ENCODE results near the gene TM2D1.

TM2D1 gene

DNA sequence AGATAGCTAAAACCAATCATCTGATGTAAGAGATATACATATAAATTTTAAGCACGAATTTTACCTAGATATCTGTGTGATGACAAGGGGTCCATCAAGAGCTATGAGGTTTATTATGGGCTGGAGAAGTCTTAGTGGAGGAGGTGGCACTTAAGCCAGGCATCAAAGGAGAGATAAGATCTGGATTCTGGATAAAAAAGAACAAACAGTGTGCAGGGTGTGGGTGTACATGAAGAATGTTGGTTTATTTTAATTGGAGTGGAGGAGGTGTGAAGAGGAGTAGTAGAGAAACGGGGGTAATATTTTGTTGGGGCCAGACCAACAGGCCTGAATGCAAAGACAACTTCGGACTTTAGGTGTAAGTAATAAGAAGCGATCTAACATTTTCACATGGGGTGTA lies 80.6 kb downstream of the TM2D1 start:
- DNase-seq (ENCODE audit: low read depth, low spot score) = no peak

DNA sequence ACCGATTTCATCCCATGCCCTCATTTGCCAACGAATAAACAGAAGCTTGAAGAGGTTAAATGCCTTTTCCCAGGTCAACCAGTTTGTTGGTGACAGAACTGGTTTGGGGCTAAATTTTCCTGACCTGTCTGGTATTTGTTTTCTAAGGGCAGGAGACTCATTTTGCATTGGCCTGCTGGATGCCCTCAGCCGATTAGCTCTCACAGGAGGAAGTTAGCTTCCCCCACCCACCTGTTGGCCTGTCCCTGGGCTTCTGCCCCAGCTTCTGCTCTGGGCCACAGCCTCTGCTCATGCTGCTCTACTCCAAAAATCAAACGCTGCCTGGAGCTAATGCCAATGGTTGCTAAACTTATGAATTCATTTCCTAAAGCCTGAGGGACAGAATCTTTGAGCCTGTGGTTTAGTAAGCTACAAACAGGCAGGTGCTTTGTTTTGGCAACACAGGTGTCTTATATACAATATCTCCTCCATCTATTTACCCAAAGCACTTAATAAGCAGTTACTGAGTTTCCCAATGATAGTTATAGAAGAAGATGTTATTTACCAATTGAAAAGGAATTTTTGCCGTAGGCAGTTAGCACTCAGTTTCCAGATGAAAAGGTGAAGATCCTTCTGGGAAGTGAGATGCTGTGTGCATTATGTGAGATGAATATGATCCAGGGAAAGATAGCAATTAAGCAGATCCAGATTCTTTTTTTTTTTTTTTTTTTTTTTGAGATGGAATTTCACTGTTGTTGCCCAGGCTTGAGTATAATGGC lies 82.3 kb downstream of the TM2D1 start:
- no peak for DNase-seq (ENCODE audit: low read depth, low spot score)

DNA sequence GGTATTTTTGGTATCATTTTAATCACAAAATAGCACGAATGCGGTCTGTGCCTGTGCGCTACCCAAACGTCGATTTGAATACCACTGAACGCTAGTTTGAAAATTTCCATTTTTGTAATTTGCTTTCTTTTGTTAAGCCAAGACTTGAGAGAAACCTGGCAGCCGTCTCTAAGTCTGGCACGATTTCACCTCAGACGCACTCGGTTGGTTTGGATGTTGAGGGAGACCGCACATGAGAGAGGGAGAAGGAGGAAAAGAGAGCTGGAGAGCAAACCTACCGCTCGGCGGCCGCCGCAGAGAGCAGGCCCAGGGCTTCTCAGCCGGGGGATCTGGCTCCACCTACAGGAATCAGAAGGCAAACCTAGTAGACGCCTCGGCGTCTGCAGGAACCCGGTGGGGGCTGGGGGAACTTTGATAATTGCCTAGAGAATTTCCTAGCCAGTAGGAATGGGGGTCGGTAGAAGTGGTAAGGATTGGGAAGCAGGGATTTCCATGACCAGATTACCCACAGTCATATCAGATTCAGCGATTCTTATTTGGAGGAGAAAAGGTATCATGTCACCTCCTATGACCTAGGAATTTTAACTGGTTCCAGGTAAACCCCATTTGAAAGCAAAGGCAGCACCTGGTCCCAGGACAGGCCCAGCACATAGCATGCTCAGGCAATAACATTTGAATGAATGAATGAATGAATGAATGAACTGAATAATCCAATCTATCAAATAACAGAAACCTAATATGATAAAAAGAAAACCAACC lies 83.2 kb downstream of the TM2D1 start:
- DNase-seq (ENCODE audit: low read depth, low spot score) = peak; percentile 73

DNA sequence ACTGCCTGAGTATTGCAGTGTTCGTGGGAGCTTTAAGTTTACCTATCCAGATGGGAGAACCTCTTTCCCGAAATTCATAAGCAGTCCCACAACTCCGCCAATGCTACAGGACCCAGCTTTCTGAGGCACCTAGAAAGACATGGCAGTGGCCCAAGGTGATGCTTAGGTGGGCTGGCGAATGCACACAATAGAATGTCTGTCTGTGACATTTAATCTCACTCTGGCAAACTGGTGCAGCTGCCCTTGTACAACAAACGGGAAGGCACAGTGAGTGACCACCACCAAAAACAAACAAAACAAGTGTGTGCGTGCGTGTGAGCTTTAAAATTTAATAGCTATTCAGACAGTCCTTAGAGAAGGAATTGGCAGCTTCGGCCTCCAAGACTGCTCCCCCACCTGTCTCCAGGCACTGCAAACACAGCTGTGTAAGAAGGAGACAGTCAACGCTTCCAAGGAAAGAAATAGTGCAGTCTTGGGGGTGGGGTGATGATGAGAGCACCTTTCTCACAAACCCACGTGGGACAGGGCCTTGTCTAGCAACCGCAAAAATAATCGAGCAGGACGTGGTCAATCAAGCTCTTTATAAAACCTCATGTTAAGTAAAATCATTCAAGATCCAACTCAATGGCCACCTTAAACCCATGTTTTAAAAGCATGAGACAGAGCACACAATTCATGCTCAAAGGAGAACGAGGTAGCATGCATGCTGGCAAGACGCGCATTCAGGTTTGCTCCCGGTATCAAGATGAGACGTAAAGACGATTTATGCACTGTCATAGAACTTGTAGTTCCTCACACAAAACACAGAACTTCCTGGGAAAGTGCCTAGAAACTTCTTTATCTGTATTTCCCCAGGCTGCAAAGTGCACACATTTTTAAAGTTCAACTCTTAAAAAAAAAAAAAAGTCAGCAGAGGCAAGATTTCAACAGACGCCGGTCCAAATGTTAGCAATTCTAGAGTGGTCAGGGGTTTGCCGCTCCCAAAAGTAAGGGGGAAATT lies 84.1 kb downstream of the TM2D1 start:
- no peak for DNase-seq (ENCODE audit: low read depth, low spot score)

DNA sequence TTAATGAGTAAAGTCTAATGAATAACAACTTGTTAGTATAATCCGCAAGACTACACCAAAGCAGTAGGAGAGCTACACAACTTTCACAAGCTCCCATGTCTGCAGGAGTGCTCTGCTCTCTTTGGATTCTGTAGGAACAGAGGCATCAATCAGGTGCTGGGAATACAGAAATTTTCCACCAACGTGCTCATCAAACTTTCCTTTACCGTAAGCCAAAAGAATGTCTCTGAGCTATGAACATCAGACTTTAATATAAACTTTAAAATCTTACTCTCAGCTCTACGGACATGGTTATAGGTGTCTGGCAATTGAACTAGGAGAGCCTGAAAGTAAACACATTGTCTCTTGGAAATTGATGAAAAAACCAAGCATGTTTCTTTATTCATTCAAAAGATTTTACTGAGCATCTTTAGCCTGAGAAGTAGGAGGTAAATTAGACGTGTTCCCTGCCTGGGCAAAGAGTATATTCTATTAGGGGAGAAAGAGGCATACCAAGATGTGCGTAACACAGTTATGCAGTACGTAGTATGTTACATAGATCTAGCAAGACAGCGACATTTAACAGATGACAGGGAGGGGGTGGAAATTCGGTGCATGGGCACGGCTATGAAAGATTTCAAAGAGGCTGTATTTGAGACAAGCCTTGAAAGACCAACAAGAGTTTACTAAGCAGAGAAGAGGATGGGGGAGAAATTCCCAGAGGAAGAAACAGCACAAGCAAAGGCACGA lies 85.2 kb downstream of the TM2D1 start:
- DNase-seq (ENCODE audit: low read depth, low spot score) = no peak

DNA sequence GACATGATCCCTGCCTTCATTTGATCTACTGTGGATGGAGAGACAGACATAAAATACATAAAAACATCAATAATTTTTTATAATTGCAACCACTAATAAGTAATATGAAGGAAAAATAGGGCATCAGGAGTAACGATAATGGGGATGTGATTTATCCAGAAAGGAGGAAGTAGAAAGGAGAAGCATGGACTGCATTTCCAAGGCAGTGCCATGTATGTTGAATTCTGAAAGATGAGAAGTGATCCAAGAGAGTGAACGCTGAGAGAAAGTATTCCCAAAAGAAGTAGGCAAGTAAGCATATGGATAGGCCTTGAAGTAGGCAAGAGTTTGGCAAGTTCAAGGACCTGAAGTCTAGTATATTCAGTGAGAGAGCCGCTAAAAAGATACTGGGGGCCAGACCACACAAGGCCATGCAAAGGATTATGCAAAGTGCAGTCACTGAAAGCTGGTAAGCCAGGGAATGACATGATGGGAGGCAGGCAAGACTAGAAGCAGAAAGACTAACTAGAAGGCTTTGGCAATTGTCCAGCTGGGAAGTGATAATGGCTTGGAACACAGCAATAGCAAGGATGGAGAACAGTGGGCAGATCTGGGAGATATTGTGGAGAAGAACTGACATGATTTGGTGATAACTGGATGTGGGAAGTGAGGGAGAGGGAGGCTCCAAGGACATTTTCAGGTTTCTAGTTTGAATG lies 85.9 kb downstream of the TM2D1 start:
- no peak for DNase-seq (ENCODE audit: low read depth, low spot score)

DNA sequence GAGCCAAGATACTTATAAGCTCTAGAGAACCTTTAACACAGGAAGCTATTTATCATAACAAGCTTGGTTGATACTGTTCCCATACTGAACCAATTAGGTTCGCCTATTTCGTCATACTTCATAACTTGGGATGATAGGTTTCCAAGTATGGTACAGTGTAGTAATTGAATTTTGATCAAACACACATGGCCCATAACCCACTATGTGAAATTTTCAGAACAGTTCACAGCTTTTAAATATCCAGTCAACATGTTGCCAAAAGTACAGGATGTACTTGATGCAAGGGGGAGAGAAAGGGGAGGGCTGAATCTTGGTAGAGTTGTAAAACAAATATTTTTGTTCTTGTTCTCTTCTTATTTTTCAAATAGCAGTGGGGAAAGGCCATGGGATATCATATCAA lies 86.6 kb downstream of the TM2D1 start:
- no peak for DNase-seq (ENCODE audit: low read depth, low spot score)

DNA sequence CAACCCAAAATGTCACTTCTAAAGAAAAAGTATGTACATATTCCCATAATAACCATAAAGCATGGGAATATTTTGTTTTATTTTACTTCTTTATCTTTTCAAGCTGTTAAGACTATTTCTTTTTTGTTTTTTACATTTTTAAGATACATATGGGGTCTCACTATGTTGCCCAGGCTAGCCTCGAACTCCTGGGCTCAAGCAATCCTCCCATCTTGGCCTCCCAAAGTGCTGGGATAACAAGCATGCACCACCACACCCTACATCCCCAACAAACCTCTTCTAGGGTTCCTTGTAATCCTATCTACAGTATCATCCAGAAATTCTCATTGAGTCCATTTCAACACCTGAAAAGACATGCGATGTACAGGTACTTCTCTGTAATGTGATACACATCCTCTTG lies 87.5 kb downstream of the TM2D1 start:
- DNase-seq (ENCODE audit: low read depth, low spot score) = no peak

DNA sequence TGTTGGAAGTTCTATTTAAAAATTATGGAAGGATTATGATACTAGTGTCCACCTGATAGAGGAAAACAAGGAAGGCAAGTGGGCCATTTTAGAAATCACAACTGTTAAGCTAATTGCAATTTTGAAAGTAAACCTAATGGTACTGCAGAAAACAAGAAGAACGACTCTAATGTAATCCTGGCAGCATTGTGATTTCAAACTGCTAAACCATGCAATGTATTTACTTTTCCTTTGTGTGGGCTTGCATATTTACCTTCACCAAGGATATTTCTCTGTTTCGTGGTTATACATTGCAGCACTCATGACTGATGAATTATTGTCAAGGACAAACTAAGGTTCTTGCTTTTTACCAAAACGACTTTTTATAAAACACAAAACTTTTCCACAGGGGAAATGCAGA lies 88.1 kb downstream of the TM2D1 start:
- peak; percentile 26 for DNase-seq (ENCODE audit: low read depth, low spot score)

DNA sequence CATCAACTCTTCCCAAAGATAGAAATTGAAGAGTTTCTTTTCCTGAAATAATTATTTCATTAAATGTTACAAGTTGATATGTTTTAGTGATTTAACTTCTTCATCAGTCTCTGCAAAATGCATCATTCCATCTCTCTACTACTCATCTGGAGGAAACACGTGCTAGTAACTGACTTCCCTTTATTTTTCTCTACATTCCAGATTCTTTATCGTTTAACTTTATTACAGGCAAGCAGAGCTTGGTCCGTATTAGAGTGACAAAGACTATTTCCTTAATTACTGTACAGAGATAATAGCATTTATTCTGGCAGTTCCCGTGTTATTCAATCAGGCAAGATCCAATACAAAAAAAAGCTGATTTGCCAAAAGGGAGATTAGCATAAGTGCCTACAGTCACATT lies 88.6 kb downstream of the TM2D1 start:
- DNase-seq (ENCODE audit: low read depth, low spot score) = no peak

DNA sequence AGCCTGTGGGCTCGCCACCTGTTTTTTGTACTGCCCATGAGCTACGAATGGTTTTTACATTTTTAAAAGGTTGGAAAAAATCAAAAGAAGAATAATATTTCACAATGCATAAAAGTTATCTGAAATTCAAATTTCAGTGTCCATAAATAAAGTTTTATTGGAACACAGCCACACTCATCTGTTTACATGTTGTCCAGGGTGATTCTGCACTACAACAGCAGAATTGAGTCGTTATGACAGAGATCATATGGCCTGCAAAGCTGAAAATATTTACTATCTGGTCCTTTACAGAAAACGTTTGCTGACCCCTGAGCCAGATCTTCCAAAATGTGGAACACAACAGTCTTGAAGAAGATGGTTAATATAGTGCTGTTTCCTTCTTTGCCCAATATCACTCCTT lies 89.4 kb downstream of the TM2D1 start:
- DNase-seq (ENCODE audit: low read depth, low spot score) = no peak

DNA sequence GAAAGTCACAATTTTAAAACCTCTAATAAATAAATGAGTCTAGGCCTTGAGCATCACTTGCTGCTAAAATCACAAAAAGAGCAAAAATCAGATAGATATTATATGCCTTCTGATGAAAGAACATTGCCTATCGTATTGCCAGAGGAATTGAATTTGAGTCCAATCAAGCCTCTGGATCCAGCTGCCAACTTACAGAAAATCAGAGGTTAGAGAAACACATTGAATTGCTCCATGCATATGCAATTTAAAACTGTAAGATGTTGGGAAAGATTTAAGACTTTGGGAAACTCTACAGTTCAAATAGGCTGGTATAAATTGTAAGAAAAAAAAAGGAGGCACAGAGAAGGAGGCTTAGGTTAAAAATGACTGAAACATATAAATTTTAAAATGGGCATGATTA lies 93.5 kb downstream of the TM2D1 start:
- DNase-seq (ENCODE audit: low read depth, low spot score) = no peak

Measured in astrocyte of the hippocampus (primary cell).